Activated naive CD8-positive, alpha-beta T cell treated with anti-CD3 and anti-CD28 coated beads for 36 hours (primary cell): ENCODE measurements around the gene NOX5. TPM values are rescaled to one million over a fixed set of nuclear protein-coding genes. Genes with fewer than 3 reads are reported as not detected.

Experiments
- DNase-seq: peaks from one replicate; pipeline ENCODE4 v3.0.0; 2021
- H3K27ac Mint-ChIP-seq: one replicate; pipeline ENCODE4 v1.8.0; 2022; ENCODE audit warnings: mild to moderate bottlenecking, moderate library complexity, mixed read lengths
- H3K27me3 Mint-ChIP-seq: one replicate; pipeline ENCODE4 v1.8.0; 2022; ENCODE audit warnings: mild to moderate bottlenecking, mixed read lengths
- H3K36me3 Mint-ChIP-seq: one replicate; pipeline ENCODE4 v1.8.0; 2021; ENCODE audit warnings: mild to moderate bottlenecking, mixed read lengths
- H3K4me1 Mint-ChIP-seq: one replicate; pipeline ENCODE4 v1.8.0; 2021; ENCODE audit warnings: mixed read lengths
- H3K4me3 Mint-ChIP-seq: one replicate; pipeline ENCODE4 v1.8.0; 2022; ENCODE audit warnings: mild to moderate bottlenecking, moderate library complexity, mixed read lengths
- H3K9me3 Mint-ChIP-seq: one replicate; pipeline ENCODE4 v1.8.0; 2022; ENCODE audit warnings: mixed read lengths
- total RNA-seq, 2 experiments: library from RNA; stranded (reverse); gene quantifications; one replicate each; pipeline ENCODE4 v1.2.3, GENCODE V29; 2021

NOX5 gene
- total RNA-seq, 2 experiments from 2014 or later: not detected

DNA sequence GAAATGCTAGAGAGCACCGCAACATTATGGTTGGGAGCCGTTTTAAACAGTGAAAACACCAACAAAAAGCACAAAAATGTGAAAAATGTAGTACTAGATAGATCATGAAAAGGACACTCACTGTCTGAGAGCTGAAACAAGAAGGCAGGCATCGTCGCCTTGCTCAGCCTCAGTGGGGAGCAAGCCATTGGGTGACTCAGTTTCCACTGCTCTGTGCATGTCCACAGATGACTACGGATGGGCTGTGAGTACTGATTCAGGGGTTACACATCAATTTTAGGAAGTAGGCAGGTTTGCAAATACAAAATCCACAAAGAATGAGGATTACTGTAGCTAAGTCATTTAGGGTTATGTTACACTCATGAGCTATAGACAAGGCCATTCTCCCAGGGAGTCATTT, 10.8 kb downstream of the NOX5 start:
- Mint-ChIP-seq H3K4me3 (no peak overlapping the region), H3K36me3 (no peaks in the 10 kb centered on the region), H3K9me3 (no peaks in the 10 kb centered on the region), H3K4me1 (no peaks in the 10 kb centered on the region), H3K27ac (no peak overlapping the region), H3K27me3 (peaks cover 4% of the 10 kb centered on the region)
- DNase-seq: no peak

GRCh38 chr15:69026355-69026754, 11.9 kb downstream of the NOX5 start:
- no peaks in the 10 kb centered on the region for H3K36me3 Mint-ChIP-seq
- H3K27me3 Mint-ChIP-seq: peaks cover 9% of the 10 kb centered on the region
- H3K4me3 Mint-ChIP-seq: no peak overlapping the region
- H3K9me3 Mint-ChIP-seq: no peaks in the 10 kb centered on the region
- no peak overlapping the region for H3K27ac Mint-ChIP-seq
- no peak for DNase-seq
- H3K4me1 Mint-ChIP-seq: no peaks in the 10 kb centered on the region

DNA sequence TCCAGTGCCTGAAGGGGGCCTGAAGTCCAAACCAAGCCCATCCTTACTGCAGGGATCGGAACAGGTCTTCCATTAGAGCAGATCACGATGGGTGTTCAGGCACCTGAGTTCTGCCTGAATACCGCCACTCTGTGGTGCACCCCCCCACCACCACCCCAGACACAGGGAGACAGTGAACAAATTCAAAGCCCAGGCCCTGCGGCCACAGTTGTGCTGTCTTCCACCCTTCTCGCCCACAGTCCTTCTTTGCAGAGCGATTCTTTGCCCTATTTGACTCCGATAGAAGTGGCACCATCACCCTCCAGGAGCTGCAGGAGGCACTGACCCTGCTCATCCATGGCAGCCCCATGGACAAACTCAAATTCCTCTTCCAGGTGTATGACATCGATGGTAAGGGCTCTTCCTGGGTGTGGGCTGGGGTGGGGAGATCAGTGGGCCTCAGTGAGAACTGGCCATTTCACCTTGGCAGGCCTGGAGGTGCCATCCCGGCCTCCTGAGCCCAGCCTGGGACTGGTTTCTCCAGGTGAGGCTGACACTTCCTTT, 13.6 kb downstream of the NOX5 start:
- Mint-ChIP-seq H3K4me3 (no peak overlapping the region), H3K36me3 (no peaks in the 10 kb centered on the region), H3K27ac (no peak overlapping the region), H3K9me3 (no peaks in the 10 kb centered on the region), H3K27me3 (peaks cover 21% of the 10 kb centered on the region), H3K4me1 (peaks cover 3% of the 10 kb centered on the region)
- no peak for DNase-seq

GRCh38 chr15:69031013-69032001, 16.8 kb downstream of the NOX5 start:
- no peak overlapping the region for H3K4me3 Mint-ChIP-seq
- H3K27ac Mint-ChIP-seq: no peak overlapping the region
- H3K4me1 Mint-ChIP-seq: peaks cover 3% of the 10 kb centered on the region
- peak; percentile 39 for DNase-seq
- no peaks in the 10 kb centered on the region for H3K36me3 Mint-ChIP-seq
- H3K27me3 Mint-ChIP-seq: peaks cover 26% of the 10 kb centered on the region
- H3K9me3 Mint-ChIP-seq: no peaks in the 10 kb centered on the region

DNA sequence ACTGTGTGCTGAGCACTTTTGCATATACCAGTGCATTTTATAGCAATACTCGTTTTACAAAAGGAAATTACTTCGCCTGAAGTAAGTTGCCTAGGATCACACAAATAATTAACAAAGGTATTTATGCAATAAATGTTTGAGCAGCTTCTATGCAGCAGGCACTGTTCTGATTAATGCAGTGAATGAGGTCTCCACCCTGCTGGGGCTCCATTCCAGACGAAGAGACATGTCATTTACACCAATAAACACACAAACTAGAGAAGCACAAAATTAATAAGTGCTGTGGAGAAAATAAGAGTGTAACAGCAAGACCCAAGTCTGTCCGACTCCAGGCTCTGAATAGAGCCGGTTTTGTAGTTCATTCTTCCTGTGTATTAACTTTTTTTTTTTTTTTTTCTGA, 17.5 kb downstream of the NOX5 start:
- H3K27me3 Mint-ChIP-seq: peaks cover 33% of the 10 kb centered on the region
- no peaks in the 10 kb centered on the region for H3K36me3 Mint-ChIP-seq
- DNase-seq: no peak
- H3K9me3 Mint-ChIP-seq: no peaks in the 10 kb centered on the region
- no peak overlapping the region for H3K4me3 Mint-ChIP-seq
- peaks cover 3% of the 10 kb centered on the region for H3K4me1 Mint-ChIP-seq
- H3K27ac Mint-ChIP-seq: no peak overlapping the region

GRCh38 chr15:69032703-69033373, 18.3 kb downstream of the NOX5 start:
- Mint-ChIP-seq H3K4me3 (no peak overlapping the region), H3K27me3 (peaks cover 38% of the 10 kb centered on the region)

GRCh38 chr15:69034352-69034751, 19.9 kb downstream of the NOX5 start:
- H3K9me3 Mint-ChIP-seq: no peaks in the 10 kb centered on the region
- peaks cover 34% of the 10 kb centered on the region for H3K27me3 Mint-ChIP-seq
- H3K4me3 Mint-ChIP-seq: no peak overlapping the region
- peaks cover 3% of the 10 kb centered on the region for H3K4me1 Mint-ChIP-seq
- H3K27ac Mint-ChIP-seq: no peak overlapping the region
- no peaks in the 10 kb centered on the region for H3K36me3 Mint-ChIP-seq
- DNase-seq: no peak

More at GRCh38 chr15:69032703-69033373, 18.3 kb downstream of the NOX5 start:
- H3K4me1 Mint-ChIP-seq: peaks cover 3% of the 10 kb centered on the region
- no peak overlapping the region for H3K27ac Mint-ChIP-seq
- no peaks in the 10 kb centered on the region for H3K36me3 Mint-ChIP-seq
- no peaks in the 10 kb centered on the region for H3K9me3 Mint-ChIP-seq
- no peak for DNase-seq

GRCh38 chr15:69035205-69035917, 20.9 kb downstream of the NOX5 start:
- Mint-ChIP-seq H3K4me1 (peaks cover 3% of the 10 kb centered on the region), H3K27me3 (peaks cover 34% of the 10 kb centered on the region), H3K27ac (no peak overlapping the region), H3K36me3 (no peaks in the 10 kb centered on the region), H3K9me3 (no peaks in the 10 kb centered on the region), H3K4me3 (no peak overlapping the region)
- DNase-seq: no peak

DNA sequence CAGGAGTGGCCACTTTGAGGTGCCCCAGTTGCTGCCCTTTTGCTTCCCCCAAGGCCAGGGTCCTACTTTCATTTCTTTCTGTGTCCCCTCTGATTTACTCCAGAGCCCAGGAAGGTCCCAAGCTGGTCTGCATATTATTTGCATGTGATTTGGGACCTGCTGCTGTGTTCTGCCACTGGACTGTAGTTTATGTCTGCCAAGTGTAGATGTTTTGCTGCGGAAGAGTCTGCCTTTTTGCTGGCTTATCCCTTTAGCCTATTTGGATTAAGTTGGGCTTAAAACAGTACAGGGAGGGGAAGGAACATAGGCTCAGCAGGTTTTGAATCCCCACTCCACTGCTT, 21.4 kb downstream of the NOX5 start:
- no peak for DNase-seq
- Mint-ChIP-seq H3K9me3 (no peaks in the 10 kb centered on the region), H3K27ac (no peak overlapping the region), H3K4me1 (peaks cover 3% of the 10 kb centered on the region), H3K36me3 (no peaks in the 10 kb centered on the region), H3K4me3 (no peak overlapping the region), H3K27me3 (peaks cover 33% of the 10 kb centered on the region)

- DNase-seq: no peak
- no peaks in the 10 kb centered on the region for H3K36me3 Mint-ChIP-seq
- peaks cover 27% of the 10 kb centered on the region for H3K27me3 Mint-ChIP-seq
- no peak overlapping the region for H3K27ac Mint-ChIP-seq
- H3K9me3 Mint-ChIP-seq: no peaks in the 10 kb centered on the region
- peaks cover 3% of the 10 kb centered on the region for H3K4me1 Mint-ChIP-seq
- no peak overlapping the region for H3K4me3 Mint-ChIP-seq
Measured at GRCh38 chr15:69036826-69037225, 22.3 kb downstream of the NOX5 start.

DNA sequence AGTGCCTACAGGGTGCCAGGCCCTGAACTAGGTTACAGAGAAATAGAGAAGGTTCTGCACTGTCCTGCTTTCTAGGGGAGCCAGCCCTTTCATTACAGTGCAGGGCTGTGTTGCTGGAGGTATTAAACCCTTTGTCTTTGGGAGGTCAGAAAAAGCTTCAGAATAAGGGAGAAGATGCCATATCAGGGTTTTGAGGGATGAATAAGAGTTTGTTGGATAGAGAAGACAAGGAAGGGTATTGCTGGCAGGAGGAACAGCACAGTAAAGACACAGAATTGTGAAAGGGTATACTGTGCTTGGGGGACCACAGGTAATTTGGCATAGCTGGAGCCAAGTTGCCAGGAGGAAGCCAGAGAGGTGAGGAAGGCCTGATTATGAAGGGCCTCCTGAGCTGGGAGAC, 23.0 kb downstream of the NOX5 start:
- H3K4me1 Mint-ChIP-seq: no peaks in the 10 kb centered on the region

DNA sequence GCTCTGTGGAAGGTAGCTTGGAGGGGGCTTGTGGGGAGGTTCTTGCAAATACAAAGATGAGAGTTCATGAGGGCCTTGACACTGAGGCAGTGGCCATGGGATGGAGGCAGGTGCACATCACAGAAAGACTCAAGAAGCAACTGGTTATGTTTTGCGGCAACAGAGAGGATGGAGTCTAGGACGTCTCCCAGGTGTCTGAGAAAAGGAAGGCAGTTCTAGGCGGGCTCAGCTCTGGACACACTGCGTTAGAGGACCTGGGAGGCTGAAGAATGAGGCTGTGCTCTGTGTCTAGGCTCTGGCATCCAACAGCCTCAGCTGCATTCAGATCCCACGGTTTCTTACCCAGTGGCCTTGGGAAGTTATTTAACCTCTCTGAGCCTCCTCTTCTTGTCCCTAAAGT, 23.5 kb downstream of the NOX5 start:
- no peaks in the 10 kb centered on the region for H3K4me1 Mint-ChIP-seq

More for the DNA sequence above, 23.0 kb downstream of the NOX5 start:
- no peak for DNase-seq
- Mint-ChIP-seq H3K4me3 (no peak overlapping the region), H3K9me3 (no peaks in the 10 kb centered on the region), H3K27ac (no peak overlapping the region), H3K36me3 (no peaks in the 10 kb centered on the region), H3K27me3 (peaks cover 21% of the 10 kb centered on the region)

DNA sequence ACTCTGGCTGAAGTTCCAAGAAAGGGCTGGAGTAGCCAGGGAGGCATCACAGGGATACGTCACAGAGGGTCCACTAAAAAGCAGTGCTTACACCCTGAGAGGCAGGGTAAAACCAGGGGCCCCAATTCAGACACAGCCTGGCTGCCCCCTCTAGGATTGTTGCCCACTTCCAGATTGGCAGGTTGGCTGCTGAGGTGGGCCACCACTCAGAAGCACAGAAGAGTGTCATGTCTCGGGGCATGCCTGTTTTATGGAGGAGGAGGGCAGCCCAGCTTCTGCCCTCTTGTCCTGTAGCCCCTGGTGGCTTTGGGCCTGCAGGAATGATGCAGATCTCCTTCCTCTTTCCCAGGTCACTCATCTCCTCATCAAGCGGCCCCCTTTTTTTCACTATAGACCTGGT, 24.0 kb downstream of the NOX5 start:
- H3K4me3 Mint-ChIP-seq: no peak overlapping the region
- no peak overlapping the region for H3K27ac Mint-ChIP-seq
- H3K4me1 Mint-ChIP-seq: no peaks in the 10 kb centered on the region
- H3K36me3 Mint-ChIP-seq: no peaks in the 10 kb centered on the region
- no peak for DNase-seq
- no peaks in the 10 kb centered on the region for H3K9me3 Mint-ChIP-seq
- peaks cover 17% of the 10 kb centered on the region for H3K27me3 Mint-ChIP-seq

More for the DNA sequence above, 23.5 kb downstream of the NOX5 start:
- no peak for DNase-seq
- no peaks in the 10 kb centered on the region for H3K9me3 Mint-ChIP-seq
- H3K27me3 Mint-ChIP-seq: peaks cover 17% of the 10 kb centered on the region
- H3K27ac Mint-ChIP-seq: no peak overlapping the region
- no peak overlapping the region for H3K4me3 Mint-ChIP-seq
- H3K36me3 Mint-ChIP-seq: no peaks in the 10 kb centered on the region

DNA sequence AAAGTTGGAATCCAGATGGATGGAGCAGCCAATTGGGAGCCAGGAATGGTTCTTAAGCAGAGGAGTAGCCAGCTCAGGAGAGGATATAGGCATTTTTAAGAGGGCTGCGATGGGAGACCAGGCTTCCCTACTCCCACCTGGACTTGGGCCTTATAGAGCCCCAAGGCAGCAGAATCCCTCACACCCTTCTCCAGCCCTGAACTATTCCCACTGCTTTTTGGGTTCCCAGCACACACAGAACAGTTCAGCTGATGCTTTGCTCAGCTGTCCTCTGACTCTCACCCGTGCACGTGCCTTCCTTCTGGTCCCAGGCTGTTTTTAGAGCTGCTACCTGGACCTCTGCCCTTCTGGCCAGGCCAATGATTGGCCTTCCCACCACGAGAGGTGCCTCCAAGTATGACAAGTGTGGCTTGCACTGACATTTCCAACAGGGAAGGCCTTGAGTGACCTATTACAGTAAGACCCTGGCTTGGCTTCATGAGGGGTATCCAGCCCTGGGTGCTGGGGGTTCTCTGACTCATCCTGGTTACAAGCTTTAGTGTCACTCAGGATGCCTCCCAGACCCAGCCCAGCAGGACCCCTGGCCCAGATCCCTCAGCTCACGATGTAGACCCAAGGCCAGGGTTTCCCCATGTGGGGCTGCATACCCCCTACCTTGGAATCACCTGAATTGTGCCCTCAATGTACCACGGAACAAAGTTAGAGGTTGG, 25.2 kb downstream of the NOX5 start:
- Mint-ChIP-seq H3K27me3 (peaks cover 14% of the 10 kb centered on the region), H3K4me1 (no peaks in the 10 kb centered on the region), H3K9me3 (no peaks in the 10 kb centered on the region), H3K4me3 (no peak overlapping the region), H3K36me3 (no peaks in the 10 kb centered on the region), H3K27ac (no peak overlapping the region)
- DNase-seq: no peak
